ENCODE data around the gene LRRC75A. TPM values are rescaled to one million over a fixed set of nuclear protein-coding genes. Genes with fewer than 3 reads are reported as not detected.

The LRRC75A gene
- total and polyA plus RNA-seq, 2 experiments from 2014 or later, result 5.3 to 26.2 TPM

DNA sequence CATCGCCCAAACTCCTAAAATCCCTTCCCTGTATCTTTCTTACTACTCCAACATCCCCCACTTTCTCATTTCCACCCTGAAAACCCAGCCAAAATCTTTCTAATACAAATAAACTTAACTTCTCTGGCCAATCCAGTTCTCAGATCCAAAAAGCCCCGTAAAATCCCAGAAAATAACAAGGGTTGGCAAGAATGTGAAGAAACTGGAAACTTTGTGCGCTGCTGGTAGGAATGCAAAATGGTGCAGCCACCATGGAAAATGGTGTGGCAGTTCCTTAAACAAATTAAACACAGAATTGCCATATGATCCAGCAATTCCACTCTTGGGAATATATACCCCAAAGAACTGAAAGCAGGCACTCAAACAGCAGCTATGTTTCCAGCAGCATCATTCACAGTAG, 24.1 kb downstream of the LRRC75A start:
- no peak overlapping the region for H3K4me2 ChIP-seq
- Mint-ChIP-seq H3K4me1 (peaks cover 49% of the 10 kb centered on the region), H3K4me3 (no peak overlapping the region), H3K9me3 (no peaks in the 10 kb centered on the region), H3K27ac (no peak overlapping the region), H3K36me3 (ENCODE audit: low read depth) (peaks cover 2% of the 10 kb centered on the region; the same call in 1 of the 3 replicates), H3K27me3 (ENCODE audit: insufficient read depth, low read depth, poor library complexity) (peaks cover 6% of the 10 kb centered on the region)
- DNase-seq (ENCODE audit: low spot score) (no peak), ATAC-seq (no peak)
- no peaks in the 10 kb centered on the region for H3K9me2 ChIP-seq (ENCODE audit: insufficient read depth)
- H4K20me1 ChIP-seq (replicated peaks; ENCODE audit: insufficient read depth), result peaks cover 8% of the 10 kb centered on the region
- H3K4me3 ChIP-seq, result no peak overlapping the region
- H3F3A ChIP-seq (replicated peaks; ENCODE audit: low read depth), result no peaks in the 10 kb centered on the region
- H3K27ac ChIP-seq (ENCODE audit: low read depth), result no peak overlapping the region
- H3K27me3 ChIP-seq (ENCODE audit: insufficient read depth), result no peaks in the 10 kb centered on the region
- H3K36me3 ChIP-seq (ENCODE audit: insufficient read depth), result no peaks in the 10 kb centered on the region
- H3K4me1 ChIP-seq (ENCODE audit: insufficient read depth), result peaks cover 21% of the 10 kb centered on the region
- TF ChIP-seq EZH2phosphoT487 (IDR thresholded peaks at IDR 0.05; ENCODE audit: unreplicated experiment) (no peak), ZNF331 (CRISPR knock-in tag; IDR thresholded peaks at IDR 0.05; ENCODE audit: low read depth) (no peak), EZH2 (IDR thresholded peaks at IDR 0.05; ENCODE audit: low read depth, unreplicated experiment) (no peak)
- TF ChIP-seq, protein P1, sequence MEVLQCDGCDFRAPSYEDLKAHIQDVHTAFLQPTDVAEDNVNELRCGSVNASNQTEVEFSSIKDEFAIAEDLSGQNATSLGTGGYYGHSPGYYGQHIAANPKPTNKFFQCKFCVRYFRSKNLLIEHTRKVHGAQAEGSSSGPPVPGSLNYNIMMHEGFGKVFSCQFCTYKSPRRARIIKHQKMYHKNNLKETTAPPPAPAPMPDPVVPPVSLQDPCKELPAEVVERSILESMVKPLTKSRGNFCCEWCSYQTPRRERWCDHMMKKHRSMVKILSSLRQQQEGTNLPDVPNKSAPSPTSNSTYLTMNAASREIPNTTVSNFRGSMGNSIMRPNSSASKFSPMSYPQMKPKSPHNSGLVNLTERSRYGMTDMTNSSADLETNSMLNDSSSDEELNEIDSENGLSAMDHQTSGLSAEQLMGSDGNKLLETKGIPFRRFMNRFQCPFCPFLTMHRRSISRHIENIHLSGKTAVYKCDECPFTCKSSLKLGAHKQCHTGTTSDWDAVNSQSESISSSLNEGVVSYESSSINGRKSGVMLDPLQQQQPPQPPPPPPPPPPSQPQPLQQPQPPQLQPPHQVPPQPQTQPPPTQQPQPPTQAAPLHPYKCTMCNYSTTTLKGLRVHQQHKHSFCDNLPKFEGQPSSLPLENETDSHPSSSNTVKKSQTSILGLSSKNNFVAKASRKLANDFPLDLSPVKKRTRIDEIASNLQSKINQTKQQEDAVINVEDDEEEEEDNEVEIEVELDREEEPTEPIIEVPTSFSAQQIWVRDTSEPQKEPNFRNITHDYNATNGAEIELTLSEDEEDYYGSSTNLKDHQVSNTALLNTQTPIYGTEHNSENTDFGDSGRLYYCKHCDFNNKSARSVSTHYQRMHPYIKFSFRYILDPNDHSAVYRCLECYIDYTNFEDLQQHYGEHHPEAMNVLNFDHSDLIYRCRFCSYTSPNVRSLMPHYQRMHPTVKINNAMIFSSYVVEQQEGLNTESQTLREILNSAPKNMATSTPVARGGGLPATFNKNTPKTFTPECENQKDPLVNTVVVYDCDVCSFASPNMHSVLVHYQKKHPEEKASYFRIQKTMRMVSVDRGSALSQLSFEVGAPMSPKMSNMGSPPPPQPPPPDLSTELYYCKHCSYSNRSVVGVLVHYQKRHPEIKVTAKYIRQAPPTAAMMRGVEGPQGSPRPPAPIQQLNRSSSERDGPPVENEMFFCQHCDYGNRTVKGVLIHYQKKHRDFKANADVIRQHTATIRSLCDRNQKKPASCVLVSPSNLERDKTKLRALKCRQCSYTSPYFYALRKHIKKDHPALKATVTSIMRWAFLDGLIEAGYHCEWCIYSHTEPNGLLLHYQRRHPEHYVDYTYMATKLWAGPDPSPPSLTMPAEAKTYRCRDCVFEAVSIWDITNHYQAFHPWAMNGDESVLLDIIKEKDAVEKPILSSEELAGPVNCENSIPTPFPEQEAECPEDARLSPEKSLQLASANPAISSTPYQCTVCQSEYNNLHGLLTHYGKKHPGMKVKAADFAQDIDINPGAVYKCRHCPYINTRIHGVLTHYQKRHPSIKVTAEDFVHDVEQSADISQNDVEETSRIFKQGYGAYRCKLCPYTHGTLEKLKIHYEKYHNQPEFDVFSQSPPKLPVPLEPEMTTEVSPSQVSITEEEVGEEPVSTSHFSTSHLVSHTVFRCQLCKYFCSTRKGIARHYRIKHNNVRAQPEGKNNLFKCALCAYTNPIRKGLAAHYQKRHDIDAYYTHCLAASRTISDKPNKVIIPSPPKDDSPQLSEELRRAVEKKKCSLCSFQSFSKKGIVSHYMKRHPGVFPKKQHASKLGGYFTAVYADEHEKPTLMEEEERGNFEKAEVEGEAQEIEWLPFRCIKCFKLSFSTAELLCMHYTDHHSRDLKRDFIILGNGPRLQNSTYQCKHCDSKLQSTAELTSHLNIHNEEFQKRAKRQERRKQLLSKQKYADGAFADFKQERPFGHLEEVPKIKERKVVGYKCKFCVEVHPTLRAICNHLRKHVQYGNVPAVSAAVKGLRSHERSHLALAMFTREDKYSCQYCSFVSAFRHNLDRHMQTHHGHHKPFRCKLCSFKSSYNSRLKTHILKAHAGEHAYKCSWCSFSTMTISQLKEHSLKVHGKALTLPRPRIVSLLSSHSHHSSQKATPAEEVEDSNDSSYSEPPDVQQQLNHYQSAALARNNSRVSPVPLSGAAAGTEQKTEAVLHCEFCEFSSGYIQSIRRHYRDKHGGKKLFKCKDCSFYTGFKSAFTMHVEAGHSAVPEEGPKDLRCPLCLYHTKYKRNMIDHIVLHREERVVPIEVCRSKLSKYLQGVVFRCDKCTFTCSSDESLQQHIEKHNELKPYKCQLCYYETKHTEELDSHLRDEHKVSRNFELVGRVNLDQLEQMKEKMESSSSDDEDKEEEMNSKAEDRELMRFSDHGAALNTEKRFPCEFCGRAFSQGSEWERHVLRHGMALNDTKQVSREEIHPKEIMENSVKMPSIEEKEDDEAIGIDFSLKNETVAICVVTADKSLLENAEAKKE (CRISPR knock-in tag; IDR thresholded peaks at IDR 0.05), result no peak
- H2AFZ ChIP-seq, result no peak overlapping the region
- H3K79me2 ChIP-seq (replicated peaks; ENCODE audit: insufficient read depth), result peaks cover 6% of the 10 kb centered on the region; the same call in 1 of the 2 replicates

DNA sequence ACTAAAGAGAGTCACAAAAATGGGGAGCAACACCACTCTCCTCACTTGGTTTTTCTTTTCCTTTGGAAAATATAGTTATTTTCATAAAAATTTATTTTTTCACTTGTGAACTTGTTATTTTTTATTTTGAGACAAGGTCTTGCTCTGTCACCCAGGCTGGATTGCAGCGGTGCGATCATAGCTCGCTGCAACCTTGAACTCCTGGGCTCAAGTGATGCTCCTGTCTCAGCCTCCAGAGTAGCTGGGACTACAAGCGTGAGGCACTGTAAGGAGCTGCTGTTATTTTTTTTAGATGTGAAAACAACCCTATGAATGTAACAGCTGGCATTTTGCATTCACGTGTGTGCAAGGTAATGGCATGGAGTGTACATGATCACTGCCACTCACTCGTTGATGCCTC, 24.9 kb downstream of the LRRC75A start:
- H3K27ac Mint-ChIP-seq, result no peak overlapping the region
- Histone ChIP-seq H3K9me2 (ENCODE audit: insufficient read depth) (no peaks in the 10 kb centered on the region), H3K4me3 (no peak overlapping the region), H3F3A (replicated peaks; ENCODE audit: low read depth) (no peaks in the 10 kb centered on the region), H3K27ac (ENCODE audit: low read depth) (no peak overlapping the region), H3K79me2 (replicated peaks; ENCODE audit: insufficient read depth) (peaks cover 6% of the 10 kb centered on the region; the same call in 1 of the 2 replicates), H3K4me2 (no peak overlapping the region), H3K4me1 (ENCODE audit: insufficient read depth) (peaks cover 15% of the 10 kb centered on the region; the same call in 1 of the 2 replicates), H3K36me3 (ENCODE audit: insufficient read depth) (no peaks in the 10 kb centered on the region), H4K20me1 (replicated peaks; ENCODE audit: insufficient read depth) (peaks cover 8% of the 10 kb centered on the region), H2AFZ (no peak overlapping the region), H3K27me3 (ENCODE audit: insufficient read depth) (no peaks in the 10 kb centered on the region)
- ATAC-seq (no peak), DNase-seq (ENCODE audit: low spot score) (no peak)
- TF ChIP-seq NANOG (IDR thresholded peaks at IDR 0.05; ENCODE audit: borderline replicate concordance) (no peak), EZH2phosphoT487 (IDR thresholded peaks at IDR 0.05; ENCODE audit: unreplicated experiment) (no peak), EZH2 (IDR thresholded peaks at IDR 0.05; ENCODE audit: low read depth, unreplicated experiment) (no peak)
- TF ChIP-seq, protein P2, sequence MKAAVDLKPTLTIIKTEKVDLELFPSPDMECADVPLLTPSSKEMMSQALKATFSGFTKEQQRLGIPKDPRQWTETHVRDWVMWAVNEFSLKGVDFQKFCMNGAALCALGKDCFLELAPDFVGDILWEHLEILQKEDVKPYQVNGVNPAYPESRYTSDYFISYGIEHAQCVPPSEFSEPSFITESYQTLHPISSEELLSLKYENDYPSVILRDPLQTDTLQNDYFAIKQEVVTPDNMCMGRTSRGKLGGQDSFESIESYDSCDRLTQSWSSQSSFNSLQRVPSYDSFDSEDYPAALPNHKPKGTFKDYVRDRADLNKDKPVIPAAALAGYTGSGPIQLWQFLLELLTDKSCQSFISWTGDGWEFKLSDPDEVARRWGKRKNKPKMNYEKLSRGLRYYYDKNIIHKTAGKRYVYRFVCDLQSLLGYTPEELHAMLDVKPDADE (IDR thresholded peaks at IDR 0.05), result no peak
- H3K4me1 Mint-ChIP-seq, result peaks cover 42% of the 10 kb centered on the region
- H3K9me3 Mint-ChIP-seq, result no peaks in the 10 kb centered on the region; the same call in 2 of the 3 replicates
- H3K27me3 Mint-ChIP-seq (ENCODE audit: insufficient read depth, low read depth, poor library complexity), result peaks cover 6% of the 10 kb centered on the region
- H3K36me3 Mint-ChIP-seq (ENCODE audit: low read depth), result peaks cover 6% of the 10 kb centered on the region; the same call in 2 of the 3 replicates
- no peak overlapping the region for H3K4me3 Mint-ChIP-seq
